MM.1S (cell line): ENCODE data around the gene BMP2K.

Experiments
- EZH2phosphoT487 ChIP-seq: fragments of 300-600 bp; sonication (generic); IDR thresholded peaks from 2 replicates; pipeline ENCODE4 v1.6.1; 2018; ENCODE audit warnings: antibody characterized with exemption, low read length
- TF ChIP-seq, protein P1 (sequence below): fragments of 300-600 bp; sonication (generic); IDR thresholded peaks from 2 replicates; pipeline ENCODE4 v1.5.1; 2016; ENCODE audit warnings: antibody characterized with exemption, low read length, mixed read lengths

GRCh38 chr4:78923464-78924312, 147.5 kb downstream of the BMP2K start:
- TF ChIP-seq, protein P1, sequence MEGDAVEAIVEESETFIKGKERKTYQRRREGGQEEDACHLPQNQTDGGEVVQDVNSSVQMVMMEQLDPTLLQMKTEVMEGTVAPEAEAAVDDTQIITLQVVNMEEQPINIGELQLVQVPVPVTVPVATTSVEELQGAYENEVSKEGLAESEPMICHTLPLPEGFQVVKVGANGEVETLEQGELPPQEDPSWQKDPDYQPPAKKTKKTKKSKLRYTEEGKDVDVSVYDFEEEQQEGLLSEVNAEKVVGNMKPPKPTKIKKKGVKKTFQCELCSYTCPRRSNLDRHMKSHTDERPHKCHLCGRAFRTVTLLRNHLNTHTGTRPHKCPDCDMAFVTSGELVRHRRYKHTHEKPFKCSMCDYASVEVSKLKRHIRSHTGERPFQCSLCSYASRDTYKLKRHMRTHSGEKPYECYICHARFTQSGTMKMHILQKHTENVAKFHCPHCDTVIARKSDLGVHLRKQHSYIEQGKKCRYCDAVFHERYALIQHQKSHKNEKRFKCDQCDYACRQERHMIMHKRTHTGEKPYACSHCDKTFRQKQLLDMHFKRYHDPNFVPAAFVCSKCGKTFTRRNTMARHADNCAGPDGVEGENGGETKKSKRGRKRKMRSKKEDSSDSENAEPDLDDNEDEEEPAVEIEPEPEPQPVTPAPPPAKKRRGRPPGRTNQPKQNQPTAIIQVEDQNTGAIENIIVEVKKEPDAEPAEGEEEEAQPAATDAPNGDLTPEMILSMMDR = peak; percentile 12; the same call in 1 of the 2 replicates
- TF ChIP-seq EZH2phosphoT487 = no peak
